Measurements from ENCODE around the gene NUDT16L1. TPM values are rescaled to one million over a fixed set of nuclear protein-coding genes. Genes with fewer than 3 reads are reported as not detected.

NUDT16L1 gene
- total RNA-seq, 2 experiments from 2014 or later: 14.9 to 15.9 TPM

DNA sequence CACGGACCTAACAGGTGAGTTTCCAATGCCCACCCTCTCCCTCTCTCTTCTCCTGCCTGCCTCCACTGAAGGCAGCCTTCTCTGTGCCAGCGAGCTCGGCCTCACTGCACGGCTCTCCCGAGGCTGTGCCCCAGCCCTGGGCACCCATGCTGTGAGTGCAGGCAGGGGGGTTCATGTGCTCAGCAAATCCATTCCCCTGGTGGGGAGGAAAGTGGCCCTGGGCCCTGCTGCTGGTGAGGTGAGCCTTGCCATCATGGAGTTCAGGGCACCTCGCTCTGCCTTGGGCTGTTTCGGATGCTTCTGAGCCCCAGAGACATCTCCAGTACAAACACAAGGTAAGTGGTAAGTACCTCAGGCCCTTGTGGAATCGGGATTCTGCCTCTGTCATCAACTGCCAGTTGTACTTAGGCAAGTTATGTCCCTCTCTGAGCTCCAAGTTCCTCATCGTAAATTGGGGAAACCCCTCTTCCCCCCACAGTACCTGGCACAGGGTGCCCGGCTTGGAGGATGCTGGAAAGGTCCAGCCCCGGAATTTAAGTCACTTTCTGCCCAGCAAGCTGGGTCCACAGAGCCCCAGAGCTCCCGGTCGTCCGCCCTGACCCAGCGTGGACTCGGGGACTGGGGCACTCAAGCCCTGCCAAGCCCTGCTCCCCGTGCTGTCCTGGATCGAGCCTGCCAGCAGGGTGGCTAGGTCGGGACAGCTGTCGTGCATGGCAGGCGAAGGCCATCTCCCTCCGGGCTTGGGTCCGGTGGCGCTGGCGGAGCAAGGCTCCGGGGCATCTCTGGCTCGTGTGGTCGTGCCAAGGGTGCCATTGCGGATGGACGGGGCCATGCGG lies 684 bp upstream of the NUDT16L1 start:
- Histone ChIP-seq H2AFZ (ENCODE audit: low read length) (peak overlapping the region; percentile 43), H3K4me3 (ENCODE audit: low read depth, low read length, poor library complexity, severe bottlenecking) (peak overlapping the region; percentile 90), H3K4me2 (ENCODE audit: low read length) (peak overlapping the region; percentile 93), H3K9me3 (ENCODE audit: low read length) (no peaks in the 10 kb centered on the region), H3K36me3 (ENCODE audit: insufficient read depth, low read length) (peaks cover 21% of the 10 kb centered on the region; the same call in 1 of the 2 replicates), H3K9me2 (ENCODE audit: insufficient read depth, low read length) (no peaks in the 10 kb centered on the region), H3K4me1 (ENCODE audit: insufficient read depth, low read length, poor library complexity, severe bottlenecking) (peaks cover 12% of the 10 kb centered on the region), H4K20me1 (ENCODE audit: insufficient read depth, low read length) (0 out of 2 replicates have a peak, but pooled peaks cover 4% of the 10 kb centered on the region), H3K79me2 (ENCODE audit: insufficient read depth, low read depth, low read length) (no peaks in the 10 kb centered on the region), H3K27ac (ENCODE audit: low read depth, low read length, poor library complexity, severe bottlenecking) (no peak overlapping the region)
- intact Hi-C loops (cut with micrococcal nuclease; ENCODE audit: unreplicated experiment): loop anchor here (2.0 kb wide), 1 partner anchor 42 kb away; the partner anchor contains the start of genes ANKS3 and DNAAF8
- TF ChIP-seq, protein P1, sequence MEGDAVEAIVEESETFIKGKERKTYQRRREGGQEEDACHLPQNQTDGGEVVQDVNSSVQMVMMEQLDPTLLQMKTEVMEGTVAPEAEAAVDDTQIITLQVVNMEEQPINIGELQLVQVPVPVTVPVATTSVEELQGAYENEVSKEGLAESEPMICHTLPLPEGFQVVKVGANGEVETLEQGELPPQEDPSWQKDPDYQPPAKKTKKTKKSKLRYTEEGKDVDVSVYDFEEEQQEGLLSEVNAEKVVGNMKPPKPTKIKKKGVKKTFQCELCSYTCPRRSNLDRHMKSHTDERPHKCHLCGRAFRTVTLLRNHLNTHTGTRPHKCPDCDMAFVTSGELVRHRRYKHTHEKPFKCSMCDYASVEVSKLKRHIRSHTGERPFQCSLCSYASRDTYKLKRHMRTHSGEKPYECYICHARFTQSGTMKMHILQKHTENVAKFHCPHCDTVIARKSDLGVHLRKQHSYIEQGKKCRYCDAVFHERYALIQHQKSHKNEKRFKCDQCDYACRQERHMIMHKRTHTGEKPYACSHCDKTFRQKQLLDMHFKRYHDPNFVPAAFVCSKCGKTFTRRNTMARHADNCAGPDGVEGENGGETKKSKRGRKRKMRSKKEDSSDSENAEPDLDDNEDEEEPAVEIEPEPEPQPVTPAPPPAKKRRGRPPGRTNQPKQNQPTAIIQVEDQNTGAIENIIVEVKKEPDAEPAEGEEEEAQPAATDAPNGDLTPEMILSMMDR (conservative IDR thresholded peaks at IDR 0.05; ENCODE audit: low read length): no peak
- no peak for TF ChIP-seq EZH2phosphoT487 (IDR thresholded peaks at IDR 0.05; ENCODE audit: borderline replicate concordance, low read depth, low read length)
- no TSS peak for BruUV-seq (replicated peaks)
- ChIA-PET CTCF (ENCODE audit: unreplicated experiment) (no interaction called here), POLR2A (no interaction called here)
- DNase-seq (ENCODE audit: low spot score): peak; percentile 16

DNA sequence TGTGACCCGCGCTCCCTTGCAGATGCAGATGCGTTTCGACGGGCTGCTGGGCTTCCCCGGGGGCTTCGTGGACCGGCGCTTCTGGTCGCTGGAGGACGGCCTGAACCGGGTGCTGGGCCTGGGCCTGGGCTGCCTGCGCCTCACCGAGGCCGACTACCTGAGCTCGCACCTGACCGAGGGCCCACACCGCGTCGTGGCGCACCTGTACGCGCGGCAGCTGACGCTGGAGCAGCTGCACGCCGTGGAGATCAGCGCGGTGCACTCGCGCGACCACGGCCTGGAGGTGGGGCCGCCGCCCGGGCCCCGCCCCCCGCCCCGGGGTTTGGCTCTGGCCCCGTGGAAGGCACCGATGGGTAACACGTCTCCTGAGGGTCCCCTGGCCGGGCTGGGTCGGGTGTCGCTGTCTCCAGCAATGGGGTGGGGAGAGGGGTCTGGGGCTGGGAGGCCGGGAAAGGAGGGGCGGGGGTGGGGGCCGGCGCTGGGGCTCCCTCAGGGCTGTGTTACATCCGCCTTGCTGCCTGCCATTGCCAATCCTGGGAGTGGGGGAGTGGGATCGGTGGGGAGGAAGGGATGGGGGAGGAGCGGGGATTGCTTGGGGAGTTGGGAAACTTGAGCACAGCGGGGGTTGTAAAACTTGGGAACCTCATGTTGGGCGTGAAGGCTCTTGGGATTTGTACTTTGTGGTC lies 737 bp downstream of the NUDT16L1 start:
- Histone ChIP-seq H4K20me1 (ENCODE audit: insufficient read depth, low read length) (0 out of 2 replicates have a peak, but pooled peaks cover 4% of the 10 kb centered on the region), H3K27ac (ENCODE audit: low read depth, low read length, poor library complexity, severe bottlenecking) (peak overlapping the region; percentile 44), H2AFZ (ENCODE audit: low read length) (peak overlapping the region; percentile 59; the same call in 1 of the 2 replicates), H3K9me3 (ENCODE audit: low read length) (no peaks in the 10 kb centered on the region), H3K4me2 (ENCODE audit: low read length) (peak overlapping the region; percentile 83), H3K4me1 (ENCODE audit: insufficient read depth, low read length, poor library complexity, severe bottlenecking) (peaks cover 12% of the 10 kb centered on the region), H3K9me2 (ENCODE audit: insufficient read depth, low read length) (no peaks in the 10 kb centered on the region), H3K4me3 (ENCODE audit: low read depth, low read length, poor library complexity, severe bottlenecking) (peak overlapping the region; percentile 90), H3K79me2 (ENCODE audit: insufficient read depth, low read depth, low read length) (no peaks in the 10 kb centered on the region), H3K36me3 (ENCODE audit: insufficient read depth, low read length) (peaks cover 34% of the 10 kb centered on the region; the same call in 1 of the 2 replicates)
- TF ChIP-seq EZH2phosphoT487 (IDR thresholded peaks at IDR 0.05; ENCODE audit: borderline replicate concordance, low read depth, low read length): no peak
- TF ChIP-seq, protein P1 (conservative IDR thresholded peaks at IDR 0.05; ENCODE audit: low read length): no peak; the same call in 1 of the 2 replicates
- peak; percentile 56 for DNase-seq (ENCODE audit: low spot score)
- intact Hi-C loops (cut with micrococcal nuclease; ENCODE audit: unreplicated experiment): loop anchor here (2.0 kb wide), 1 partner anchor 41 kb away; the partner anchor contains the start of genes ANKS3 and DNAAF8
- BruUV-seq (replicated peaks): no TSS peak
- ChIA-PET CTCF (ENCODE audit: unreplicated experiment) (no interaction called here), POLR2A (interaction anchor here (0.6 kb wide), 1 partner anchor 52 kb away, joined by 3 read pairs; no protein-coding TSS in a partner anchor)
